HEK293T (cell line): Measurements from ENCODE around the gene ADAMTS19.

ENCODE experiments used
- SUZ12 ChIP-seq: fragments of 450-650 bp; IDR thresholded peaks from 2 replicates; pipeline ENCODE4 v1.6.1; 2016; ENCODE audit warnings: mild to moderate bottlenecking
- TF ChIP-seq, protein P1 (sequence below): fragments of 450-650 bp; IDR thresholded peaks from 2 replicates; pipeline ENCODE4 v1.6.1; 2016

DNA sequence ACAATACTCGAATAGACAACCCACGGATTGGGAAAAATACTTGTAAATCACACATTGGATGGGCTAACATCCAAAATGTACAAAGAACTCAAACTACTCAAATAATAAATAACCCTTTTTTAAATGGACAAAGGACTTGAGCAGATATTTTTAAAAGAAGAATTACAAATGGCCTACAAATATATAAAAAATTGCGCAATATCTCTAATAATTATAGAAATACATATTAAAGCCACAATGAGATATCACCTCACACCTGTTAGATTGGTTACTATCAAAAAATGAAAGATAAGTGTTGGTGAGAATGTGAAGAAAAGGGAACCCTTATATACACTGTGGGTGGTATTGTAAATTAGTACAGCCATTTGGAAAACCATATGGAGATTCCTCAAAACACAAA lies 40.8 kb upstream of the ADAMTS19 start:
- TF ChIP-seq, protein P1, sequence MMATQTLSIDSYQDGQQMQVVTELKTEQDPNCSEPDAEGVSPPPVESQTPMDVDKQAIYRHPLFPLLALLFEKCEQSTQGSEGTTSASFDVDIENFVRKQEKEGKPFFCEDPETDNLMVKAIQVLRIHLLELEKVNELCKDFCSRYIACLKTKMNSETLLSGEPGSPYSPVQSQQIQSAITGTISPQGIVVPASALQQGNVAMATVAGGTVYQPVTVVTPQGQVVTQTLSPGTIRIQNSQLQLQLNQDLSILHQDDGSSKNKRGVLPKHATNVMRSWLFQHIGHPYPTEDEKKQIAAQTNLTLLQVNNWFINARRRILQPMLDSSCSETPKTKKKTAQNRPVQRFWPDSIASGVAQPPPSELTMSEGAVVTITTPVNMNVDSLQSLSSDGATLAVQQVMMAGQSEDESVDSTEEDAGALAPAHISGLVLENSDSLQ = no peak
- no peak for TF ChIP-seq SUZ12
